ENCODE measurements around the gene TRPM3. TPM values are rescaled to one million over a fixed set of nuclear protein-coding genes. Genes with fewer than 3 reads are reported as not detected.

TRPM3 gene
- total and polyA plus RNA-seq, 12 donors = 0.27 to 5.3 (median 1.8) TPM

GRCh38 chr9:70701163-70701562, 420.3 kb downstream of the TRPM3 start:
- H3K27ac ChIP-seq = no peak overlapping the region
- H3K9me3 ChIP-seq (replicated peaks in 1 of 3) = no peaks in the 10 kb centered on the region
- no peak for TF ChIP-seq CTCF (IDR thresholded peaks at IDR 0.05)
- H3K4me3 ChIP-seq = no peak overlapping the region
- no peaks in the 10 kb centered on the region for H3K27me3 ChIP-seq
- peak in 3 of 7 donors; percentile 25 to 36 (median 26) for DNase-seq
- no peaks in the 10 kb centered on the region for H3K36me3 ChIP-seq (replicated peaks in 1 of 2)
- no peaks in the 10 kb centered on the region for H3K4me1 ChIP-seq (replicated peaks in 1 of 2)
- intact Hi-C loops (cut with DNase I) = no loop called here
- WGBS, 4 donors = 50 to 70% (median 60%) methylated on average over 6 of the region's 6 CpGs

DNA sequence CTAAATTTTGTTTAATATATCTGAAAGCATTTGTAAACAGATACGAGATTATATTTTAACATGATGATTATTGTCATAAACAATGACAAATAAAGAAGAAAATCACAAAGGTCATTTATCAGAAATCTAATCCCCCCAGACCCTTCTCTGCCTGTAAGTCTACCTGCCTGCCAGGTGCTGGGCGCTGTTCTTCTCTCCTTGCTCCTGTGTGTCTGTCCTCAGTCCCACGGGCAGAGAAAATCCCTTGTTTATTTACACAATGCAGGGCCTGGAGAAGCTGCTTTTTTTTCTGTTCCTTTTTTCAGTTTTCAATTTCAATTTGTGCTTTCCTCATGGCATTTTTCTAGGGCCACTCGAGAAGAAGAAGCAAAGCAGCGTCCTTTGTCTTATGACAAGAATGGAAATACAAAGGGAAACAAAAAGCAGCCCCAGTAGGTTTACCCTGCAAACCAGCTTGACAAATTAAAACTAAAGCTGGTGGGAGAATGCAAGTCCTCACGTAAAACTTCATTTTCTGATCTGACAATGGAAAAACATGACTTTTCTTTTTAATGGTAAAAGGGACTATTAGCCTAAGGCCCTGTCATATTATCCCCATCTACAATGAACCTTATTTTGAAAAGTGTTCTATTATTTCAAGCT, 424.6 kb downstream of the TRPM3 start:
- Histone ChIP-seq H3K9me3 (replicated peaks in 1 of 3) (no peaks in the 10 kb centered on the region), H3K36me3 (replicated peaks in 1 of 2) (no peaks in the 10 kb centered on the region), H3K27ac (no peak overlapping the region), H3K27me3 (no peaks in the 10 kb centered on the region), H3K4me3 (no peak overlapping the region), H3K4me1 (replicated peaks in 1 of 2) (no peaks in the 10 kb centered on the region)
- intact Hi-C loops (cut with DNase I) = no loop called here
- no peak for TF ChIP-seq CTCF (IDR thresholded peaks at IDR 0.05)
- no peak for TF ChIP-seq POLR2A (IDR thresholded peaks at IDR 0.05)
- WGBS, 4 donors = 62 to 76% (median 69%) methylated on average over 6 of the region's 6 CpGs
- no peak for DNase-seq

- TF ChIP-seq POLR2A (IDR thresholded peaks at IDR 0.05) (no peak), CTCF (IDR thresholded peaks at IDR 0.05) (no peak)
- Histone ChIP-seq H3K27ac (no peak overlapping the region), H3K4me3 (no peak overlapping the region), H3K27me3 (no peaks in the 10 kb centered on the region), H3K36me3 (replicated peaks in 1 of 2) (no peaks in the 10 kb centered on the region), H3K9me3 (replicated peaks in 1 of 3) (no peaks in the 10 kb centered on the region), H3K4me1 (replicated peaks in 1 of 2) (no peaks in the 10 kb centered on the region)
- intact Hi-C loops (cut with DNase I) = no loop called here
- 78 to 92% (median 87%) methylated on average over 5 of the region's 5 CpGs for WGBS, 4 donors
- no peak for DNase-seq
Observed at GRCh38 chr9:70694758-70695157, 426.7 kb downstream of the TRPM3 start.

DNA sequence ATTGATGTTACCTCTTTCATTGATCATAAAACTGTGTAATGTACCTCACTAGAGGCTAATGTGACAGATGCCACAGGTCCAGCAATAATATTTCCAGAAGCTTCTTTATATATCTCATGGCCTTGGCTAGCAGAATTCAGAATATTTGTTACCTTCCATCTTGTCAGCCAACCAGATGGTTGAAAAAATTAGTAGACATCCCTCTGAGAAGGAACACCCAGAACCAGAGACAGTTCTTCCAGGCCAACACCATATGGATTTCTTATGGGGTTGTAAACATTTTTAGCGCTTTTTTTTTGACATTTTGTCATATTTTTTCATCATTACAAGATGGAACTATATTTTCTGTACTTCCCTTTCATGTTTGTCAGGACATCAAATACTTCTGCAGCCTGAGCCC, 428.2 kb downstream of the TRPM3 start:
- no peaks in the 10 kb centered on the region for H3K36me3 ChIP-seq (replicated peaks in 1 of 2)
- TF ChIP-seq CTCF (IDR thresholded peaks at IDR 0.05) = no peak
- TF ChIP-seq POLR2A (IDR thresholded peaks at IDR 0.05) = no peak
- no peaks in the 10 kb centered on the region for H3K4me1 ChIP-seq (replicated peaks in 1 of 2)
- WGBS, 4 donors = 88 to 98% (median 96%) methylated on average over 1 of the region's 1 CpG
- no peaks in the 10 kb centered on the region for H3K27me3 ChIP-seq
- no peaks in the 10 kb centered on the region for H3K9me3 ChIP-seq (replicated peaks in 1 of 3)
- DNase-seq = no peak
- intact Hi-C loops (cut with DNase I) = no loop called here
- no peak overlapping the region for H3K27ac ChIP-seq
- H3K4me3 ChIP-seq = no peak overlapping the region

All from adrenal gland (tissue), 12 donors.